ENCODE data around the gene NSRP1.
"Not testable (repeated sequence)": the region's sequence is repeated elsewhere in the genome, so short reads cannot be mapped to it uniquely, and the experiment has no call there.

Gene NSRP1

DNA sequence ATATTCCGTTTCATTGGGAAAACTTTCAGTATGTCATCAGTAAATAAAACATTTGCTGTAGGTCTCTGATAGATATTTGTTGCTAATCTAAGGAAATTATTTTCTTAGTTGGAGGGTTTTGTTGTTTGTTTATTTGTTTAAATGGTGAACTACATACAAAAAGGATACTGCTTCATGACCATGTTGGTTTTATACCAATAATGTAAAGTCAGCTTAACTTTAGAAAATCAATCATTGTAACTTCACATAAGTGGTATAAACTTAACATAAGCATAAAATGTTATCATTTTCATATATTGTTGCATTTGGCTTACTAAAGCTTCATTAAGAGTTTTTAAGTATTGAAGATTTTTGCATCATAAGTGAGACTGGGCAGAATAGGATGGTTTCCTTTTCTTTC is 57.9 kb downstream of the NSRP1 start:
- Mint-ChIP-seq H3K27me3 (ENCODE audit: low read depth) (no peaks in the 10 kb centered on the region), H3K4me1 (ENCODE audit: low read depth) (peaks cover 17% of the 10 kb centered on the region), H3K27ac (no peak overlapping the region), H3K4me3 (no peak overlapping the region), H3K9me3 (no peaks in the 10 kb centered on the region), H3K36me3 (ENCODE audit: low read depth) (peaks cover 27% of the 10 kb centered on the region)
- DNase-seq (ENCODE audit: low spot score) = no peak

DNA sequence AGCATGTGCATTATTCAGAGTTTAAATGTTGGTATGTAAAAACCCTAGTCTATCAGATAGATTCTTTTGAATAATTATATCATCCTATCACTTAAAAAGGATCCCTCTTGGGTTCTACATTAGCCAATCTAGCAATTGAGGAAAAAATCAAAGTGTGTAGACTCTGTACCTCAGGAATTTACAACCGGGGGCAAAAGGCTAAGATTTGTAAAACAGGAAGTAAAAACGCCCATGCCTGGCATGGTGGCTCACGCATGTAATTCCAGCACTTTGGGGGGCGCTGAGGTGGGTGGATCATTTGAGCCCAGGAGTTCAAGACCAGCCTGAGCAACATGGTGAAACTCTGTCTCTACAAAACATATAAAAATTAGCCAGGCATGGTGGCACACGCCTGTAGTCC is 60.2 kb downstream of the NSRP1 start:
- Mint-ChIP-seq H3K9me3 (no peaks in the 10 kb centered on the region), H3K36me3 (ENCODE audit: low read depth) (peaks cover 35% of the 10 kb centered on the region), H3K27me3 (ENCODE audit: low read depth) (no peaks in the 10 kb centered on the region), H3K4me3 (no peak overlapping the region), H3K27ac (no peak overlapping the region), H3K4me1 (ENCODE audit: low read depth) (peaks cover 11% of the 10 kb centered on the region)
- DNase-seq (ENCODE audit: low spot score) = no peak

DNA sequence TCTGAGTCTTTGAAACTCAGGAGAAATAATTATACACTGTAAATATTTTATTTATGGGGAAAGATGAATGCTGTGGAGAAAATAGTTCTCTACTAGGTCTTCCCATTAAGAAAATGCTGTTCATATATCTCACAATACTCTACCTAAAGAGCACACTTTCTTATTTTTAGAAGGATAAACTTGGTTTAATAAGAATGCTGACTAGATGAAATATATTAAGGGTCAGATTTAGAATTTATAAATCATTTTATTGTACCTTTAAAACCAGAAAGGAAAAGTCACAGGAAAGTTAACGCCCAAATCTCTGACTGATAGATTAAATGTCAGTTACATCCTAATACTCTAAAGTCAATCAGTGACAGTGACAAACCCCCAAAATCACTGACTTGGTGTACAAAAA is 70.1 kb downstream of the NSRP1 start:
- H3K4me1 Mint-ChIP-seq (ENCODE audit: low read depth) = no peaks in the 10 kb centered on the region
- peaks cover 19% of the 10 kb centered on the region for H3K36me3 Mint-ChIP-seq (ENCODE audit: low read depth)
- H3K9me3 Mint-ChIP-seq = no peaks in the 10 kb centered on the region
- H3K27ac Mint-ChIP-seq = no peak overlapping the region
- H3K4me3 Mint-ChIP-seq = no peak overlapping the region
- no peak for DNase-seq (ENCODE audit: low spot score)
- H3K27me3 Mint-ChIP-seq (ENCODE audit: low read depth) = no peaks in the 10 kb centered on the region

GRCh38 chr17:30187573-30187972 is 71.0 kb downstream of the NSRP1 start:
- H3K36me3 Mint-ChIP-seq (ENCODE audit: low read depth) = peaks cover 18% of the 10 kb centered on the region
- H3K27me3 Mint-ChIP-seq (ENCODE audit: low read depth) = peaks cover 5% of the 10 kb centered on the region
- H3K4me1 Mint-ChIP-seq (ENCODE audit: low read depth) = no peaks in the 10 kb centered on the region
- H3K27ac Mint-ChIP-seq = no peak overlapping the region
- no peak overlapping the region for H3K4me3 Mint-ChIP-seq
- no peak for DNase-seq (ENCODE audit: low spot score)
- no peaks in the 10 kb centered on the region for H3K9me3 Mint-ChIP-seq

- no peak for DNase-seq (ENCODE audit: low spot score)
- Mint-ChIP-seq H3K27me3 (ENCODE audit: low read depth) (peaks cover 9% of the 10 kb centered on the region), H3K9me3 (no peaks in the 10 kb centered on the region), H3K4me1 (ENCODE audit: low read depth) (no peaks in the 10 kb centered on the region), H3K4me3 (no peak overlapping the region), H3K27ac (no peak overlapping the region), H3K36me3 (ENCODE audit: low read depth) (peaks cover 14% of the 10 kb centered on the region)
These were observed 71.8 kb downstream of the NSRP1 start for GRCh38 chr17:30188211-30188939.

- no peak for DNase-seq (ENCODE audit: low spot score)
- H3K9me3 Mint-ChIP-seq = no peaks in the 10 kb centered on the region
- no peak overlapping the region for H3K27ac Mint-ChIP-seq
- H3K4me1 Mint-ChIP-seq (ENCODE audit: low read depth) = no peaks in the 10 kb centered on the region
- no peak overlapping the region for H3K4me3 Mint-ChIP-seq
- no peaks in the 10 kb centered on the region for H3K36me3 Mint-ChIP-seq (ENCODE audit: low read depth)
- H3K27me3 Mint-ChIP-seq (ENCODE audit: low read depth) = peaks cover 20% of the 10 kb centered on the region
These were observed 74.5 kb downstream of the NSRP1 start for GRCh38 chr17:30191072-30191471.

- peaks cover 26% of the 10 kb centered on the region for H3K27me3 Mint-ChIP-seq (ENCODE audit: low read depth)
- no peak overlapping the region for H3K27ac Mint-ChIP-seq
- H3K4me1 Mint-ChIP-seq (ENCODE audit: low read depth) = no peaks in the 10 kb centered on the region
- no peaks in the 10 kb centered on the region for H3K9me3 Mint-ChIP-seq
- no peak overlapping the region for H3K4me3 Mint-ChIP-seq
- H3K36me3 Mint-ChIP-seq (ENCODE audit: low read depth) = no peaks in the 10 kb centered on the region
- DNase-seq (ENCODE audit: low spot score) = no peak
These were observed 79.9 kb downstream of the NSRP1 start for GRCh38 chr17:30196504-30196903.

GRCh38 chr17:30197416-30197815 is 80.8 kb downstream of the NSRP1 start:
- H3K9me3 Mint-ChIP-seq = no peaks in the 10 kb centered on the region

DNA sequence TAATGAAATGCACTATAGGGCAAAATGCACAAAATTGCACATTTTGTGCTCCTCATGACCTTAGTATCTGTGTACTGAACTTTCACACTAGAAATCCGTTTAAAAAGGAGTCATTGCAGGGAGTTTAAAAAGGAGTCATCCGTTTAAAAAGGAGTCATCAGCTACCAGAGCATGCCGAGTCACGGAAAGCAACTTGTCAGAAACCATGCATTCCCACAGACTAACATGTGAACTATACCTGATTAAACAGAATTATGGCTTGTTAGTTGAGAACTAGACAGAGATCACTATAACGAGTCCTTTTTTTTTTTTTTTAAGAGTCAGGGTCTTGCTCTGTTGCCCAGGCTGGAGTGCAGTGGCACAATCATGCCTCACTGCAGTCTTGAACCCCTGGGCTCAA is 83.0 kb downstream of the NSRP1 start:
- H3K9me3 Mint-ChIP-seq = no peaks in the 10 kb centered on the region
- H3K27ac Mint-ChIP-seq = no peak overlapping the region
- H3K4me1 Mint-ChIP-seq (ENCODE audit: low read depth) = no peaks in the 10 kb centered on the region
- no peaks in the 10 kb centered on the region for H3K36me3 Mint-ChIP-seq (ENCODE audit: low read depth)
- DNase-seq (ENCODE audit: low spot score) = no peak
- H3K27me3 Mint-ChIP-seq (ENCODE audit: low read depth) = peaks cover 16% of the 10 kb centered on the region
- no peak overlapping the region for H3K4me3 Mint-ChIP-seq

More at GRCh38 chr17:30197416-30197815, 80.8 kb downstream of the NSRP1 start:
- Mint-ChIP-seq H3K36me3 (ENCODE audit: low read depth) (no peaks in the 10 kb centered on the region), H3K4me3 (no peak overlapping the region), H3K4me1 (ENCODE audit: low read depth) (no peaks in the 10 kb centered on the region), H3K27ac (no peak overlapping the region), H3K27me3 (ENCODE audit: low read depth) (peaks cover 23% of the 10 kb centered on the region)
- no peak for DNase-seq (ENCODE audit: low spot score)

- Mint-ChIP-seq H3K4me1 (ENCODE audit: low read depth) (no peaks in the 10 kb centered on the region), H3K27me3 (ENCODE audit: low read depth) (peaks cover 12% of the 10 kb centered on the region), H3K36me3 (ENCODE audit: low read depth) (no peaks in the 10 kb centered on the region), H3K27ac (no peak overlapping the region), H3K9me3 (no peaks in the 10 kb centered on the region), H3K4me3 (no peak overlapping the region)
- DNase-seq (ENCODE audit: low spot score) = no peak
These were observed 83.5 kb downstream of the NSRP1 start for GRCh38 chr17:30200106-30200505.

DNA sequence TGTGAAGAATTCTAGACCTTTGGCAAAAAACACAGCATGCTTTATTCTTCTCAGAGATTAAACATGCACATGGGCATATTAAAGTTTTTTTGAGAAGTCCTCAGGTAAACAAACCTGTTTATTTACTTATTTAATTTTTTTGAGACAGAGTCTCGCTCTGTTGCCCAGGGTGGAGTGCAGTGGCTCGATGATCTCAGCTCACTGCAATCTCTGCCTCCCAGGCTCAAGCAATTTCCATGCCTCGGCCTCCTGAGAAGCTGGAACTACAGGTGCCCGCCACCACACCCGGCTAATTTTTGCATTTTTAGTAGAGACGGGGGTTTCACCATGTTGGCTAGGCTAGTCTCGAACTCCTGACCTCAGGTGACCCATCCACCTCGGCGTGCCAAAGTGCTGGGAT is 84.0 kb downstream of the NSRP1 start:
- not testable (repeated sequence) for DNase-seq (ENCODE audit: low spot score); H3K9me3 Mint-ChIP-seq; H3K36me3 Mint-ChIP-seq (ENCODE audit: low read depth); H3K4me3 Mint-ChIP-seq; H3K4me1 Mint-ChIP-seq (ENCODE audit: low read depth); H3K27ac Mint-ChIP-seq
- H3K27me3 Mint-ChIP-seq (ENCODE audit: low read depth) = peaks cover 12% of the 10 kb centered on the region

DNA sequence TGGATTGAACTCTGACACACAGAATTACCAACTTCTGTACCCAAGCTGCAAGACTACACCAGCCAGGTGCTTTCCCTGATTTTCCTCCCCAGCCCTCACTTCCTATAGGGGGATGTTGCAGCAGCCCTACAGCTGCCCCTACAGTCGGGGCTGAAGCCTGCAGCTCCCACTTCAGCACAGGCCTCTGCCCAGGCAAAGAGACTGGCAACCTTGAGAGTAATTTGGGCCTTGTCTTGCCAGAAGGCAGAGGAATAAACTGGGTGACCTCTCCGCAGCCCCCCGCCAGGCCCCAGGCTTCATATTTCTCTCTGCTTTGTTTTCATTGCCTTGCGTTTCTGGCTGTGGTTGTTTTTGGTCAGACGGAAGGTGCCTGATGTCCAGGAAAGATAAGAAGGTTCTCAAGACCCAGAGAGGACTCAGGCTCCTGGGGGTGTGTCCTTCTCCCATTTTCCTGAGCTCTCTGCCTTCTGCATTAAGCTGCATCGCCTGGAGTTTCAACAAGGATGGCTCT is 86.9 kb downstream of the NSRP1 start:
- Mint-ChIP-seq H3K9me3 (no peaks in the 10 kb centered on the region), H3K4me1 (ENCODE audit: low read depth) (peaks cover 4% of the 10 kb centered on the region), H3K36me3 (ENCODE audit: low read depth) (no peaks in the 10 kb centered on the region), H3K27me3 (ENCODE audit: low read depth) (peaks cover 18% of the 10 kb centered on the region), H3K27ac (no peak overlapping the region), H3K4me3 (no peak overlapping the region)
- no peak for DNase-seq (ENCODE audit: low spot score)

GRCh38 chr17:30207655-30208054 is 91.0 kb downstream of the NSRP1 start:
- H3K9me3 Mint-ChIP-seq = no peaks in the 10 kb centered on the region
- H3K27ac Mint-ChIP-seq = no peak overlapping the region
- H3K36me3 Mint-ChIP-seq (ENCODE audit: low read depth) = no peaks in the 10 kb centered on the region
- H3K4me1 Mint-ChIP-seq (ENCODE audit: low read depth) = peaks cover 7% of the 10 kb centered on the region
- H3K4me3 Mint-ChIP-seq = no peak overlapping the region
- H3K27me3 Mint-ChIP-seq (ENCODE audit: low read depth) = peaks cover 20% of the 10 kb centered on the region
- DNase-seq (ENCODE audit: low spot score) = no peak

DNA sequence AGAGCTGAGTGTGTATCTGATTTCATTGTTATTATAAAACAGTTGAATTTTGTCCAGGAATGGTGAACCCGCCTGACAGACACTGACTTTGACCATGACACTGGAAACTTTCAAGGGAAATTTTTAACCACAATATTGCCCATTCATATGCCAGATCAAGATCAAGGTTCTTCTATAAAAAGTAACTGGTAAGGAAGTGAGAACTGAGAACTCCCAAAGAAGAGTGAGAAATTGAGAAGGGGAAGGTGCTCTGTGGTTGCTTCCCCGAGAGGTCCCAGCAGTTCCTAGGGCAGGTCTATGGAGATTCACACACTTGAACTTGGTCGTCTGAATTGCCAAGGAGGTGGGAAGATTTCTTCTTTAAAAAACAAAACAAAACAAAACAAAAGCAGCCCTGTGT is 91.6 kb downstream of the NSRP1 start:
- Mint-ChIP-seq H3K27ac (no peak overlapping the region), H3K4me1 (ENCODE audit: low read depth) (peaks cover 7% of the 10 kb centered on the region), H3K4me3 (no peak overlapping the region), H3K27me3 (ENCODE audit: low read depth) (peaks cover 20% of the 10 kb centered on the region), H3K9me3 (no peaks in the 10 kb centered on the region), H3K36me3 (ENCODE audit: low read depth) (no peaks in the 10 kb centered on the region)
- DNase-seq (ENCODE audit: low spot score) = no peak

DNA sequence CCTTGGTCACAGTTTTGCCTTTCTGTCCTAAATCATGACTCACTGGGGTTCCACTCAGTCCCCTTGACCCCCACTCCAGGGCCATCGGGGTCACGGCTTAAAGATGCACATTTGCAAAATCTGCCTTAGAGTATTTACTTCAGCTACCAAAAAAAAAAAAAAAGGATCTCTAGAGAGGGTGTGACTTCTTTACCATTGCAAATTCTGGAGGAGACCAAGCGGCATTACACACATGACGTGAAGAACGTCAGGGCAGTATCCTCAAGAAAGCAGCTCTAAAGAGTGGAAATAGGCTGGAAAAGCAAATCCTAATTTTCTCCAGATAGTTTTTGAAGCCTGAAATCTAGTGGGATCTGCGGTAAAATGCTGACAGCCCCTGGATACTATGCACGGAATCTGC is 93.3 kb downstream of the NSRP1 start:
- Mint-ChIP-seq H3K4me1 (ENCODE audit: low read depth) (peaks cover 7% of the 10 kb centered on the region), H3K27ac (no peak overlapping the region), H3K9me3 (no peaks in the 10 kb centered on the region), H3K36me3 (ENCODE audit: low read depth) (no peaks in the 10 kb centered on the region), H3K27me3 (ENCODE audit: low read depth) (peaks cover 14% of the 10 kb centered on the region), H3K4me3 (no peak overlapping the region)
- no peak for DNase-seq (ENCODE audit: low spot score)

Data from T-helper 2 cell treated with Interferon-gamma antibody and Interleukin-4, amounts not matched to agents 5 μg/mL and 100 μg/mL, for 36 hours (primary cell).